Upper lobe of left lung (tissue), 4 donors: ENCODE results near the gene CDH22.

Experiments
- EP300 ChIP-seq, 4 donors: sonication (generic); formaldehyde crosslinking; IDR thresholded peaks; one replicate each; pipeline ENCODE4 v1.5.1; 2017; ENCODE audit warnings: antibody characterized with exemption in 4 of 4, control low read depth in 2 of 4
- TF ChIP-seq, protein P1 (sequence below), 6 experiments: fragments of 450-650 bp in 4 of 6; fragments of 200-600 bp in 2 of 6; sonication (generic) in 2 of 6; IDR thresholded peaks; one replicate each; pipeline ENCODE4 v1.5.1; 2016 to 2019; ENCODE audit warnings: antibody characterized with exemption in 6 of 6

DNA sequence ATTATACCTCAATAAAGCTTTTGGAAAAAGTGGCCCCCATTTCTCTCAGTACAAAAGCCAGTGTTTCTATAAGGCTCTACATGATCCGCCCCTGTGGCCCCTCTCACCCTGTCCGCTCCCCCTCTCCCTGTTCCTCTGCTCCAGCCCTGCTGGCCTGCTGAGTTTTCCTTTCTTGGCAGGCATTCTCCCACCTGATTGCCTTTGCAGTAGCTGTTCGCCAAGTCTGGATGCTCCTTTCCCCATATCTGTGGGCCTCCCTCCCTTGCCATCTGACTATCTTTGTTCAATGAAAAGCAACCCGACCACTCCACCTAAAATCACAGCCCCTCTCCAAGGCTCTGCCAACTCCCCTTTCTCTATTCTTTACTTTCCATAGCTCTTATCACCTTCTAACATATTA lies 33.2 kb downstream of the CDH22 start:
- TF ChIP-seq, protein P1, sequence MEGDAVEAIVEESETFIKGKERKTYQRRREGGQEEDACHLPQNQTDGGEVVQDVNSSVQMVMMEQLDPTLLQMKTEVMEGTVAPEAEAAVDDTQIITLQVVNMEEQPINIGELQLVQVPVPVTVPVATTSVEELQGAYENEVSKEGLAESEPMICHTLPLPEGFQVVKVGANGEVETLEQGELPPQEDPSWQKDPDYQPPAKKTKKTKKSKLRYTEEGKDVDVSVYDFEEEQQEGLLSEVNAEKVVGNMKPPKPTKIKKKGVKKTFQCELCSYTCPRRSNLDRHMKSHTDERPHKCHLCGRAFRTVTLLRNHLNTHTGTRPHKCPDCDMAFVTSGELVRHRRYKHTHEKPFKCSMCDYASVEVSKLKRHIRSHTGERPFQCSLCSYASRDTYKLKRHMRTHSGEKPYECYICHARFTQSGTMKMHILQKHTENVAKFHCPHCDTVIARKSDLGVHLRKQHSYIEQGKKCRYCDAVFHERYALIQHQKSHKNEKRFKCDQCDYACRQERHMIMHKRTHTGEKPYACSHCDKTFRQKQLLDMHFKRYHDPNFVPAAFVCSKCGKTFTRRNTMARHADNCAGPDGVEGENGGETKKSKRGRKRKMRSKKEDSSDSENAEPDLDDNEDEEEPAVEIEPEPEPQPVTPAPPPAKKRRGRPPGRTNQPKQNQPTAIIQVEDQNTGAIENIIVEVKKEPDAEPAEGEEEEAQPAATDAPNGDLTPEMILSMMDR (IDR thresholded peaks at IDR 0.05), result no peak
- no peak for TF ChIP-seq EP300 (IDR thresholded peaks at IDR 0.05)
